ENCODE results near the gene SLC25A10. TPM values are rescaled to one million over a fixed set of nuclear protein-coding genes. Genes with fewer than 3 reads are reported as not detected.

The SLC25A10 gene
- total RNA-seq, 1 donor from 2014 or later = 6.1 TPM

DNA sequence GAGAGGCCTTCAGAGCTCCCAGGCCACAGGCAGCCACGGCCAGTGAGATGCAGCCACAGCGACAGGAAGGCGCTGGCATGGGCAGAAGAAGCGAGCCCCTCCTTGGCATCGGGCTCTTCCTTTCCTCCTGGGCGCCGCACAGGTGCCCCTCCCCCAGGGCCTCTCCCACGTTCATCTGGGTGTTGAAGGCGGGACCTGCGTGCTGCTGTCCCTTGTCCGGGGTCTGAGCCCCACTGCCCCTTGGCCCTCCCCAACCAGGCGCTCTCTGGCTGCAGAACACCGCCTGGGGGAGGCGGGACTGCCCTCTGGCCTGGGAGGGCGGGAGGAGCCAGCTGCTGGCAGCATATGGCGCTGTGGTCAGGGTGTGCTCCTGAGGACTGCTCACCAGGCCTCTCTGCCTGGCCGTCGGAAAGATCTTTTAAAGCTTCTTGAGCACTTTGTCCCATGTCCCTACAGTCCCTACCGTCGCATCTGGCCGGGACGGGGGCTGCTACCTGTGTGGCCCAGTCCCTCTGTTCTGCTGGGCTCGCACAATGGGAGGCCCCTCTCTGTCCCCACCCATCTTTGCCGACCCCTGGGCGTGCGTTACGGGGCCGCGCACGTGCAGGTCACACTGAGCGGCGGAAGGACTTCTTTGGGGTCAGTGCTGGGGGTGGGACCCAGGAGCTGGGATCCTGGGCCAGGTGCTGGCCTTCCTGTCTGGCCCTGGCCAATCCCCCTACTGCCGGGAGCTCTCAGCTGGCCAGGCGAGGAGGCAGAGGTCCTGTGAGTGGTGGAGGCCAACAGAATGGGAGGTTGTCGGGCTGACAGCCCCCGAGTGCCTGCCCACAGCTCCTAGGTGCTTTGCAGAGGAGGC lies 1.7 kb downstream of the SLC25A10 start:
- ChIA-PET CTCF (no interaction called here), POLR2A (interaction anchor here (0.9 to 1.3 kb wide), 2 partner anchors 11 to 14 kb away, joined by 3 read pairs; partner anchors contain the start of gene MRPL12)
- no peaks in the 10 kb centered on the region for H3K27me3 Mint-ChIP-seq
- TF ChIP-seq CTCF (IDR thresholded peaks at IDR 0.05) = no peak
- no peaks in the 10 kb centered on the region for H3K9me3 Mint-ChIP-seq
- no peak overlapping the region for H3K27ac Mint-ChIP-seq
- no peaks in the 10 kb centered on the region for H3K36me3 Mint-ChIP-seq (ENCODE audit: low read depth)
- ATAC-seq (ENCODE audit: low read depth) = no peak
- H3K4me1 Mint-ChIP-seq = peaks cover 17% of the 10 kb centered on the region
- DNase-seq = no peak
- no peak overlapping the region for H3K4me3 Mint-ChIP-seq
- intact Hi-C loops (cut with micrococcal nuclease) = loop anchor here (5.0 kb wide), 1 partner anchor 559 kb away; the partner anchor contains the start of gene CSNK1D

GRCh38 chr17:81714412-81715106 lies 2.5 kb downstream of the SLC25A10 start:
- Mint-ChIP-seq H3K27me3 (no peaks in the 10 kb centered on the region), H3K4me3 (no peak overlapping the region), H3K4me1 (peaks cover 17% of the 10 kb centered on the region), H3K27ac (no peak overlapping the region), H3K36me3 (ENCODE audit: low read depth) (no peaks in the 10 kb centered on the region), H3K9me3 (no peaks in the 10 kb centered on the region)
- intact Hi-C loops (cut with micrococcal nuclease) = loop anchor here (5.0 kb wide), 1 partner anchor 558 kb away; the partner anchor contains the start of gene CSNK1D
- ChIA-PET CTCF (no interaction called here), POLR2A (interaction anchor here (1.3 kb wide), 1 partner anchor 11 kb away, joined by 3 read pairs; the partner anchor contains the start of gene MRPL12)
- no peak for ATAC-seq (ENCODE audit: low read depth)
- no peak for TF ChIP-seq CTCF (IDR thresholded peaks at IDR 0.05)
- no peak for DNase-seq

GRCh38 chr17:81715107-81715871 lies 3.2 kb downstream of the SLC25A10 start:
- H3K27ac Mint-ChIP-seq = no peak overlapping the region
- peaks cover 17% of the 10 kb centered on the region for H3K4me1 Mint-ChIP-seq
- TF ChIP-seq CTCF (IDR thresholded peaks at IDR 0.05) = no peak
- ChIA-PET POLR2A (no interaction called here), CTCF (no interaction called here)
- no peaks in the 10 kb centered on the region for H3K9me3 Mint-ChIP-seq
- DNase-seq (no peak), ATAC-seq (ENCODE audit: low read depth) (no peak)
- H3K4me3 Mint-ChIP-seq = no peak overlapping the region
- no peaks in the 10 kb centered on the region for H3K36me3 Mint-ChIP-seq (ENCODE audit: low read depth)
- no peaks in the 10 kb centered on the region for H3K27me3 Mint-ChIP-seq
- intact Hi-C loops (cut with micrococcal nuclease) = no loop called here

DNA sequence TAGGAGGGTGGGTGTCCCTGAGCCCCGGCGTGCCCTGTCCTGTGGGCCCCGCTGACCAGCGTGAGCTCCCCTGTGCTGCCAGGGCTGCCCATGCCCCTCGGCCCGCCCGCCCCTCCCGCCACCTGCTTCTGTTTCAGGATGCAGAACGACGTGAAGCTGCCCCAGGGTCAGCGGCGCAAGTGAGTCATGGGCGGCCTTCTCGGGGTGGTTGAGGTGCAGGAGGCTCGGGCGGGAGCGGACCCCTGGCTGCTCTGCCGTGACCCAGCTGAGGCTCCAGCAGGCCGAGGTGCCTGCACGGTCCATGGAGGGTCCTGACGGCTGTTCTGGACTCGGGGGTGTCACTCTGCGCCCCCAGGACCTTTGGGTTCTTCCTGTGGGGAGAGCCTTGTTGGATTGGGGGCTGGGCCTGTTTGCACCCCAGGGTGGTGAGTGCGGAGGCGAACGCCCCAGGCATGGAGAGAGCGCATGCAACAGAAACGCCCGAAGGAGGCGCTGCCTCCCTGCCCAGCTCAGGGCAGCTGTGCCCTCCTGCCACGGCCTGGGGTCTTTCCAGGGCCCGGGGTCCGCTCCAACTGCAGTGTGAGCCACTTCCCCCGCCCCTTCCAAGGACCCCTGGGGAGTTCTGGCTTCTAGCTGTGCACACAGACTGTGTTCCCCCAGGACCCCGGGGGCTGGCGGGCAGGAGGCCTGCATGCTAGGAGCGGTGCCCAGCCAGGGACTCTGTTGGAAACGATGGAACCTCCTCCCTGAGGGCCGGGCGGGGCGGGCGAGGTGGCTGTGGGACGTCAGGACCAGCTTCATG lies 4.0 kb downstream of the SLC25A10 start:
- H3K4me3 Mint-ChIP-seq = no peak overlapping the region
- DNase-seq (no peak), ATAC-seq (ENCODE audit: low read depth) (no peak)
- no peaks in the 10 kb centered on the region for H3K9me3 Mint-ChIP-seq
- CTCF ChIA-PET = no interaction called here
- no peaks in the 10 kb centered on the region for H3K27me3 Mint-ChIP-seq
- TF ChIP-seq CTCF (IDR thresholded peaks at IDR 0.05) = no peak
- no peaks in the 10 kb centered on the region for H3K36me3 Mint-ChIP-seq (ENCODE audit: low read depth)
- POLR2A ChIA-PET = no interaction called here
- peaks cover 10% of the 10 kb centered on the region for H3K4me1 Mint-ChIP-seq
- H3K27ac Mint-ChIP-seq = no peak overlapping the region
- intact Hi-C loops (cut with micrococcal nuclease) = no loop called here
